Measurements from ENCODE around the gene EPHB1.

- TF ChIP-seq POLR2A (IDR thresholded peaks at IDR 0.05): no peak
- TF ChIP-seq CTCF (IDR thresholded peaks at IDR 0.05): no peak
- TF ChIP-seq EP300 (IDR thresholded peaks at IDR 0.05): no peak
These were observed 137.0 kb downstream of the EPHB1 start for GRCh38 chr3:134932035-134932434.
